GM12875 (cell line): Measurements from ENCODE around the gene FNIP2.

Source experiments
- H3K4me3 ChIP-seq: one replicate; pipeline ENCODE4 v1.5.1; 2011; ENCODE audit warnings: low read depth, low read length, control low read depth
- TF ChIP-seq, protein P1 (sequence below): IDR thresholded peaks from 2 replicates; pipeline ENCODE4 v1.5.1; 2011; ENCODE audit warnings: low read depth, mild to moderate bottlenecking, control low read depth, inconsistent platforms, low read length, moderate library complexity, borderline replicate concordance; ENCODE audit not compliant: insufficient read depth

Gene FNIP2

GRCh38 chr4:158822348-158822747, 53.5 kb downstream of the FNIP2 start:
- no peak overlapping the region for H3K4me3 ChIP-seq
- TF ChIP-seq, protein P1, sequence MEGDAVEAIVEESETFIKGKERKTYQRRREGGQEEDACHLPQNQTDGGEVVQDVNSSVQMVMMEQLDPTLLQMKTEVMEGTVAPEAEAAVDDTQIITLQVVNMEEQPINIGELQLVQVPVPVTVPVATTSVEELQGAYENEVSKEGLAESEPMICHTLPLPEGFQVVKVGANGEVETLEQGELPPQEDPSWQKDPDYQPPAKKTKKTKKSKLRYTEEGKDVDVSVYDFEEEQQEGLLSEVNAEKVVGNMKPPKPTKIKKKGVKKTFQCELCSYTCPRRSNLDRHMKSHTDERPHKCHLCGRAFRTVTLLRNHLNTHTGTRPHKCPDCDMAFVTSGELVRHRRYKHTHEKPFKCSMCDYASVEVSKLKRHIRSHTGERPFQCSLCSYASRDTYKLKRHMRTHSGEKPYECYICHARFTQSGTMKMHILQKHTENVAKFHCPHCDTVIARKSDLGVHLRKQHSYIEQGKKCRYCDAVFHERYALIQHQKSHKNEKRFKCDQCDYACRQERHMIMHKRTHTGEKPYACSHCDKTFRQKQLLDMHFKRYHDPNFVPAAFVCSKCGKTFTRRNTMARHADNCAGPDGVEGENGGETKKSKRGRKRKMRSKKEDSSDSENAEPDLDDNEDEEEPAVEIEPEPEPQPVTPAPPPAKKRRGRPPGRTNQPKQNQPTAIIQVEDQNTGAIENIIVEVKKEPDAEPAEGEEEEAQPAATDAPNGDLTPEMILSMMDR, result no peak

GRCh38 chr4:158823461-158823873, 54.6 kb downstream of the FNIP2 start:
- TF ChIP-seq, protein P1, result no peak
- no peak overlapping the region for H3K4me3 ChIP-seq

DNA sequence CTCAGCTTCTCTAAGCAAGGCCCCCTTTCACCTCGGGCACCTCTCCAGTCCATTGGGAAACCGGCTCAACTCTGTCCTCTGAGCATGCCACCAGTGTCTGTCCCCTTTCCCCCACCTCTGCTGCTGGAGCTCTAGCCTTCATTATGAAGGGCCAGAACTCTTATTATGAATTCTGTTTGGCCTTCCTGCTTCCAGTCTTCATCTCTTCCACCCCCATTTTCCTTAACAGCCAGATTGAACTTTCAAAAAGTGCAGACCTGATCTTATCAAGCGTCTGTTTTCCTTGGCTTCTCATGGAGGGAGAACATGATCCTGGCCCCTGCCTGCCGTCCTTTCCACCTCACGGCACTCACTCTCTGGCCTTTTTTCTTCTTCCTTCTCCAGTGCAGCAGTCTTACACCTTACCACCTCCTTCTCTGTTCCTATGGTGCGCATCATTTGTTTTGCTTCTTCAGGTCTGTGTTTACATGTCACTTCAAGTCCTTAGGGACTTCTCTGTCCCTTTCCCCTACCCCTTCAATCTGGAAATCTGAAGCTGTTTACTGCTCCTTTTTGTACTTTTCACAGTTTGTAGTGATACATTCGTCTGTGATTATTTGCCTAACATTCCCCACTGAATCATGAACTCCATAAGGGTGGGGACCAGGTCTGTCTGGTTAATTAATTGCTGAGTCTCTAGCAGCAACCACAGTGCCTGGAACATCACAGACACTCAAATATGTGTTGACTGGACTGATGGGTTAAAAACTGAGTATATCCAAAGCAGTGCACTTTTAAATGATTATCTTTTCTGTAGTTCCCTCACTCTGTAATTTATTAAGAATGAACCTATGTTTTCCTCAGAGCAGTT, 55.8 kb downstream of the FNIP2 start:
- TF ChIP-seq, protein P1, result no peak

DNA sequence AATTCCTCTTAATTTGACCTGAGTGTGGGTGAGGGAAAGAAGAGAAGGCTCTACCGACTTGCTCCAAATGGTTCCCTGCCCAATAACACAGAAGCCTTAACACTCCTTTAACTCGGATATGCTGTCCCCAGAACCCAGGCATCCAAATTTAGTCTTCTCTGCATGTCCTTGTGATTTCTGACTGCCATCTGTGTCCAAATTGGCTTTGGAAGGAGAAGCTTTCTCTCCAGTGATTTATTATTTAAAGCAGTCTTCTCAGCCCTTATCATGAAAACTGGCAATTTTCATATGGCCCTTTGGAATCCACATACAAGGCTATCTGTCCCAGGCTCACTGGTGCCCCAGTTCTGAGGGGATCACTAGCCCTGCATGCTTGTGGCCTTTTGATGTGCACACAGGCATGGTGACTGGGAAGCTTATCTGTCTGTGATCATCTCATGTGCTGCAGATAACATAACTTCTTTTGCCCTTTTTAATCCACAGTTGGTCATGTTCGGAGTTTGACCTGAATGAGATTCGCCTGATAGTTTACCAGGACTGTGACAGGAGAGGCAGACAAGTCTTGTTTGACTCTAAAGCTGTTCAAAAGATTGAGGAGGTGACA, 56.7 kb downstream of the FNIP2 start:
- H3K4me3 ChIP-seq, result no peak overlapping the region
- TF ChIP-seq, protein P1, result no peak

More for the DNA sequence above, 55.8 kb downstream of the FNIP2 start:
- no peak overlapping the region for H3K4me3 ChIP-seq

- no peak overlapping the region for H3K4me3 ChIP-seq
- TF ChIP-seq, protein P1, result no peak
Measured at GRCh38 chr4:158826057-158826456, 57.2 kb downstream of the FNIP2 start.

GRCh38 chr4:158826882-158827281, 58.1 kb downstream of the FNIP2 start:
- no peak overlapping the region for H3K4me3 ChIP-seq

More at GRCh38 chr4:158826882-158827281, 58.1 kb downstream of the FNIP2 start:
- TF ChIP-seq, protein P1, result no peak
